Measurements from ENCODE around the gene ISG15.
A peak's percentile ranks its signal among the peaks of the same experiment; 100 is the strongest.

ISG15 gene

GRCh38 chr1:1019122-1019999 lies 6.1 kb downstream of the ISG15 start:
- H3K4me3 ChIP-seq (ENCODE audit: control insufficient read depth, low read depth, low read length) = peak overlapping the region; percentile 47
- peak; percentile 13 for DNase-seq (ENCODE audit: low read depth)
- TF ChIP-seq CTCF (IDR thresholded peaks at IDR 0.05; ENCODE audit: control insufficient read depth, insufficient read depth, low read depth, low read length, missing control alignments) = peak; percentile 43

- H3K4me3 ChIP-seq (ENCODE audit: control insufficient read depth, low read depth, low read length) = peak within 1 kb of the TSS; percentile 52
- DNase-seq (ENCODE audit: low read depth) = no peak
- no peak for TF ChIP-seq CTCF (IDR thresholded peaks at IDR 0.05; ENCODE audit: control insufficient read depth, insufficient read depth, low read depth, low read length, missing control alignments)
Measured at GRCh38 chr1:1020000-1020404, 6.7 kb downstream of the ISG15 start, which contains the start of gene AGRN. AGRN (plus strand) TSS chr1:1020120; CDS start chr1:1020173, 53 bp downstream.

- no peak for DNase-seq (ENCODE audit: low read depth)
Measured at GRCh38 chr1:1020415-1021009, 7.2 kb downstream of the ISG15 start.

GRCh38 chr1:1021010-1021919 lies 8.0 kb downstream of the ISG15 start:
- peak; percentile 17 for DNase-seq (ENCODE audit: low read depth)
- TF ChIP-seq CTCF (IDR thresholded peaks at IDR 0.05; ENCODE audit: control insufficient read depth, insufficient read depth, low read depth, low read length, missing control alignments) = no peak
- peak overlapping the region; percentile 52 for H3K4me3 ChIP-seq (ENCODE audit: control insufficient read depth, low read depth, low read length)

More at GRCh38 chr1:1020415-1021009, 7.2 kb downstream of the ISG15 start:
- H3K4me3 ChIP-seq (ENCODE audit: control insufficient read depth, low read depth, low read length) = peak overlapping the region; percentile 52
- TF ChIP-seq CTCF (IDR thresholded peaks at IDR 0.05; ENCODE audit: control insufficient read depth, insufficient read depth, low read depth, low read length, missing control alignments) = no peak

- no peak for TF ChIP-seq CTCF (IDR thresholded peaks at IDR 0.05; ENCODE audit: control insufficient read depth, insufficient read depth, low read depth, low read length, missing control alignments)
- H3K4me3 ChIP-seq (ENCODE audit: control insufficient read depth, low read depth, low read length) = no peak overlapping the region; the same call in 1 of the 2 replicates
- DNase-seq (ENCODE audit: low read depth) = no peak
Measured at GRCh38 chr1:1021920-1022259, 8.6 kb downstream of the ISG15 start.
